ENCODE measurements around the gene STXBP5L. TPM values are rescaled to one million over a fixed set of nuclear protein-coding genes. Genes with fewer than 3 reads are reported as not detected.

The STXBP5L gene
- not detected for total RNA-seq
- long read RNA-seq = 0 reads

- no peaks in the 10 kb centered on the region for H3K9me3 ChIP-seq
- no peak within 1 kb of the TSS for H3K27ac ChIP-seq
Observed at GRCh38 chr3:120908030-120908794, at the start of gene STXBP5L. Gene STXBP5L (plus strand): TSS chr3:120908205. CDS start chr3:120909579, 1,374 bp downstream.

GRCh38 chr3:120858521-120858920, 49.5 kb upstream of the STXBP5L start:
- TF ChIP-seq, protein P1, sequence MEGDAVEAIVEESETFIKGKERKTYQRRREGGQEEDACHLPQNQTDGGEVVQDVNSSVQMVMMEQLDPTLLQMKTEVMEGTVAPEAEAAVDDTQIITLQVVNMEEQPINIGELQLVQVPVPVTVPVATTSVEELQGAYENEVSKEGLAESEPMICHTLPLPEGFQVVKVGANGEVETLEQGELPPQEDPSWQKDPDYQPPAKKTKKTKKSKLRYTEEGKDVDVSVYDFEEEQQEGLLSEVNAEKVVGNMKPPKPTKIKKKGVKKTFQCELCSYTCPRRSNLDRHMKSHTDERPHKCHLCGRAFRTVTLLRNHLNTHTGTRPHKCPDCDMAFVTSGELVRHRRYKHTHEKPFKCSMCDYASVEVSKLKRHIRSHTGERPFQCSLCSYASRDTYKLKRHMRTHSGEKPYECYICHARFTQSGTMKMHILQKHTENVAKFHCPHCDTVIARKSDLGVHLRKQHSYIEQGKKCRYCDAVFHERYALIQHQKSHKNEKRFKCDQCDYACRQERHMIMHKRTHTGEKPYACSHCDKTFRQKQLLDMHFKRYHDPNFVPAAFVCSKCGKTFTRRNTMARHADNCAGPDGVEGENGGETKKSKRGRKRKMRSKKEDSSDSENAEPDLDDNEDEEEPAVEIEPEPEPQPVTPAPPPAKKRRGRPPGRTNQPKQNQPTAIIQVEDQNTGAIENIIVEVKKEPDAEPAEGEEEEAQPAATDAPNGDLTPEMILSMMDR (IDR thresholded peaks at IDR 0.05) = no peak
- no peak overlapping the region for H3K27ac ChIP-seq
- no peaks in the 10 kb centered on the region for H3K36me3 ChIP-seq
- no peaks in the 10 kb centered on the region for H3K27me3 ChIP-seq
- no peak overlapping the region for H3K4me3 ChIP-seq
- no peaks in the 10 kb centered on the region for H3K4me1 ChIP-seq
- ATAC-seq = no peak
- intact Hi-C loops (cut with DNase I) = no loop called here
- H3K9me3 ChIP-seq = no peaks in the 10 kb centered on the region
- no peak for DNase-seq

More at GRCh38 chr3:120908030-120908794, at the start of gene STXBP5L:
- Histone ChIP-seq H3K36me3 (no peaks in the 10 kb centered on the region), H3K4me3 (peak within 1 kb of the TSS; percentile 36), H3K27me3 (peaks cover 56% of the 10 kb centered on the region), H3K4me1 (peaks cover 9% of the 10 kb centered on the region)
- intact Hi-C loops (cut with DNase I) = no loop called here
- TF ChIP-seq, protein P1 (IDR thresholded peaks at IDR 0.05) = no peak
- DNase-seq (peak; percentile 86), ATAC-seq (peak; percentile 98)

- ATAC-seq (no peak), DNase-seq (no peak)
- intact Hi-C loops (cut with DNase I) = no loop called here
- TF ChIP-seq, protein P1 (IDR thresholded peaks at IDR 0.05) = no peak
- Histone ChIP-seq H3K9me3 (no peaks in the 10 kb centered on the region), H3K27ac (no peak overlapping the region), H3K4me3 (no peak overlapping the region), H3K36me3 (no peaks in the 10 kb centered on the region), H3K27me3 (no peaks in the 10 kb centered on the region), H3K4me1 (no peaks in the 10 kb centered on the region)
Observed at GRCh38 chr3:120864541-120864940, 43.5 kb upstream of the STXBP5L start.

DNA sequence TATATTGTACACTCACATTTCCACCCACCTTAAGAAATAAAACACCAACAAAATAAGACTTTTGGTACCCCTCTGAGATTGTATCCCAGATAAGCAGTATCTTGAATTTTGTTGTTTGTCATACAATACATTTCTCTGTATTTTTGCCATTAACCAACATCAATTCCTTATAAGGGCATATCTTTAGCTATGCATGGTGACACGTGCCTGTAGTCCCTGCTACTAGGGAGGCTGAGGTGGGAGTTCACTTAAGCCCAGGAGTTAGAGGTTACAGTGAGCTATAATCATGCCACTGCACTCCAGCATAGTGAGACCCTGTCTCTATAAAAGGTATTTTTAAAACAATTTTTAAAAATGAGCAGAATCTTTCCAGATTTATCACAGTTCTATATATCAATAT, 32.5 kb upstream of the STXBP5L start:
- TF ChIP-seq, protein P1 (IDR thresholded peaks at IDR 0.05) = no peak
- Histone ChIP-seq H3K4me3 (no peak overlapping the region), H3K4me1 (no peaks in the 10 kb centered on the region), H3K27ac (no peak overlapping the region), H3K27me3 (no peaks in the 10 kb centered on the region), H3K36me3 (no peaks in the 10 kb centered on the region), H3K9me3 (no peaks in the 10 kb centered on the region)
- ATAC-seq (no peak), DNase-seq (no peak)
- intact Hi-C loops (cut with DNase I) = no loop called here

GRCh38 chr3:120875989-120876388, 32.0 kb upstream of the STXBP5L start:
- no peak overlapping the region for H3K27ac ChIP-seq
- H3K4me1 ChIP-seq = no peaks in the 10 kb centered on the region
- intact Hi-C loops (cut with DNase I) = no loop called here
- no peaks in the 10 kb centered on the region for H3K9me3 ChIP-seq
- TF ChIP-seq, protein P1 (IDR thresholded peaks at IDR 0.05) = no peak
- no peaks in the 10 kb centered on the region for H3K27me3 ChIP-seq
- no peak for ATAC-seq
- no peak overlapping the region for H3K4me3 ChIP-seq
- no peak for DNase-seq
- no peaks in the 10 kb centered on the region for H3K36me3 ChIP-seq

Data from upper lobe of right lung (tissue), 1 donor.